Measurements from ENCODE around the gene CHTOP.

DNA sequence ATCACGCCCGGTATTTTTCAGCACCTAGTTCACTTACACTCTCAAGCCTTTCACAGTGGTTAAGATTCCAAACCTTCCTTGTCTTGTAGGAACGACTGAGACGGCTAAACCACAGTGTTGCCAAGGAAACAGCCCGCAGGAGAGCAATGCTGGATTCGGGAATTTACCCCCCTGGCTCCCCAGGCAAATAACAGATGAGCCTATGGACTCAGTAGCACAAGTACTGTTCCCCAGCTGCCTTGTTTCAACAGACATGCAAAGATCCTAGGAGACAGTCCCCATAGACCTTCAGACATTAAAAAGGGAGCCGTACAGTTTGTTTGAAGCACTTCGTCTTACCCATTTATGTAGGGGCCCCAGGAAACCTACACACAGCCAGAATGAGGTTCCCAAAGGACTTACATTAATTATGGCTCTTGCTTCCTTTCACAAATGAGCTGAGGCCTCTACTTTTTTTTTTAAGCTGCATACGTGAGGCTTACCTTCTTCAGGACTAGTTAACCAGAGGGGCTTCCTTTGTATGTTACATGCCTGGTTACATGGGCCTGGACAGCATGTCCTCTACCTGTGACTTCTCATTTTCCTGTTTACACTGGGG is 27.3 kb downstream of the CHTOP start:
- TF ChIP-seq CTCF (conservative IDR thresholded peaks at IDR 0.05), result no peak
- TF ChIP-seq EZH2 (IDR thresholded peaks at IDR 0.05; ENCODE audit: low read depth), result no peak

All from PC-9 (cell line).